Mucosa of gallbladder (tissue), 1 donor: ENCODE results near the gene SIRT7. TPM values are rescaled to one million over a fixed set of nuclear protein-coding genes. Genes with fewer than 3 reads are reported as not detected.
"Not testable (repeated sequence)": the region's sequence is repeated elsewhere in the genome, so short reads cannot be mapped to it uniquely, and the experiment has no call there.

Source experiments
- DNase-seq: peaks from one replicate; pipeline ENCODE4 v3.0.0-alpha.2; 2020; ENCODE audit warnings: low spot score
- total RNA-seq: library from RNA; stranded (reverse); gene quantifications from one replicate; pipeline ENCODE4 v1.2.1, GENCODE V29; 2021
- donor health status: DM: no; HTN: no; CAD: no.

Gene SIRT7
- total RNA-seq, 1 donor from 2014 or later: 58.1 TPM

GRCh38 chr17:81954131-81955057, 36.4 kb upstream of the SIRT7 start:
- no peak for DNase-seq

DNA sequence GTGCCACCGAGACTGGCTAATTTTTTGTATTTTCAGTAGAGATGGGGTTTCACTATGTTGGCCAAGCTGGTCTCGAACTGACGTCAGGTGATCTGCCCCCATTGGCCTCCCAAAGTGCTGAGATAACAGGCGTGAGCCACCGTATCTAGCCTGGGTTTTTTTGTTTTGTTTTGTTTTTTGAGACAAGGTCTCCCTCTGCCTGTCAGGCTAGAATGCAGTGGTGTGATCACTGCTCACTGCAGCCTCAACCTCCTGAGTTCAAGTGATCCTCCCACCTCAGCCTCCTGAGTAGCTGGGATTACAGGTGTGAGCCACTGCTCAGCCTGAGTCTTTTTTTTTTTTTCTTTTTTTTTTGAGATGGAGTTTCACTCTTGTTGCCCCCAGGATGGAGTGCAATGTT, 35.5 kb upstream of the SIRT7 start:
- DNase-seq: not testable (repeated sequence)

DNA sequence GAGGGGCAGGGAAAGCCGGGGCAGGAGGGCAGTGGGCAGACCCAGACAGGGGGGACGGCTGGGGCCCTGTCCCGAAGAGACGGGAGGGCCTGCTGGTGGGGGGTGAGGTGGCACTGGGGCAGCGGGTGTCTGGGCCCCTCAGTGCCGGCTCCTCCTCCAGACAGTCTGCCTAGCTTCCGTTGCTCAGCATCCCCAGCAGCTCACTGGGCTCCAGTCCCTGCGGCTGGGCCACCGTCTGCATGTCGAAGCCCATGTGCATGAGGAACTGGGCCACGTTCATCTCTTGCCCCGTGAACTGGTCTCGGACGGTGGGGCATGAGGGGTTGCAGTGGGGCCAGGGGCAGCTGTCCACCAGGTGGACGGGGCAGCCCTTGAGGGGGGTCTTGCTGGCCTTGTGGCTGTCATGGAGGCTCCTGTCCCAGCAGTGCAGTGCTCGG, 34.8 kb upstream of the SIRT7 start:
- no peak for DNase-seq

DNA sequence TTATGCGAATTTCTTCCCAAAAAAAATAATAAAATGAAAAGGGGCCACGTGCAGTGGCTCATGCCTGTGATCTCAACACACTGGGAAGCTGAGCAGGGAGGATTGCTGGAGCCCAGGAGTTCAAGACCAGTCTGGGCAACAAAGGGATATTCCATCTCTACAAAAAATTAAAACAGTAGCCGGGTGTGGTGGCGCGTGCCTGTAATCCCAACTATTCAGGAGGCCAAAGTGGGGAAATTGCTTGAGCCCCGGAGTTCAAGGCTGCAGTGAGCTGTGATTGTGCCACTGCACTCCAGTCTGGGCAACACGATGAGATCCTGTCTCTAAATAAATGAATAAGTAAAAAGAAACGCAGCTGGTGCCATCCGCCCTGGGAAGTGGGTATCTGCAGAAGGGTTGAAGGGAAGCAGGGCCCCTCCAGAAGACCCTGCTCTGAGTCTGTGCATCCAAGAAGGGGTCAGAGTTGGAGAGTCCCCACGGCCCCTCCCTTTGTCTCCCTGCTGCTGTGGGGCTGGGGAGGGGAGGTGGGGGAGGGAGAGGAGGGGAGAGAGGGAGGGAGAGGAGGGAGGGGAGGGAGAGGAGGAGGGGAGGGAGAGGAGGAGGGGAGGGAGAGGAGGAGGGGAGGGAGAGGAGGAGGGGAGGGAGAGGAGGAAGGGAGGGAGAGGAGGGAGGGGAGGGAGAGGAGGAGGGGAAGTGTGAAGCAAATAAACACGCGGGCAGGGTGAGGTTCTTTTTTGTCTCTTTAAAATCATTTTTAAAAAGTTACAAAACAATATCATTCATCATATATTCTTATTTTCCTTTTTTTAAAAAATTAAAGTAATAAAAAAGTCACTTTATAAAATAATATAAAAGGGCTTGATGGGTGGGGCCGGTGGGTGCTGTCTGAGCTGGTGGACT, 34.1 kb upstream of the SIRT7 start:
- no peak for DNase-seq

DNA sequence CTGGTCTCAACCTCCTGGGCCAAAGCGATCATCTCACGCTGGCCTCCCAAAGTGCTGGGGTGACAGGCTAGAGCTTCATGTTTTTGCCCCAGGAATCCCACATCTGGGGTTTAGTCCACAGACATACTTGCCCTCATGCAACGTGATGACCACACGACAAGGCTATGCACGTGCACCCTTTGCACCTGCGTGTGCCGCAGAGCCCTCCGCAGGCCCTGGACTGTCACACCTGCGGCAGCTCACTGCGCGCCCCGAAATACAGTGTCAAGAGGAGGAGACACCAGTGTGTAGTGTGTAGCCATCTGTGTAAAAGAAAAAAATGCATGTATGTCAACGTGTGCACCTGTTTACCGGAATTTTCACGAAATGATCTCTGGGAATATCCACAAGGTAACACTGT, 32.5 kb upstream of the SIRT7 start:
- no peak for DNase-seq

DNA sequence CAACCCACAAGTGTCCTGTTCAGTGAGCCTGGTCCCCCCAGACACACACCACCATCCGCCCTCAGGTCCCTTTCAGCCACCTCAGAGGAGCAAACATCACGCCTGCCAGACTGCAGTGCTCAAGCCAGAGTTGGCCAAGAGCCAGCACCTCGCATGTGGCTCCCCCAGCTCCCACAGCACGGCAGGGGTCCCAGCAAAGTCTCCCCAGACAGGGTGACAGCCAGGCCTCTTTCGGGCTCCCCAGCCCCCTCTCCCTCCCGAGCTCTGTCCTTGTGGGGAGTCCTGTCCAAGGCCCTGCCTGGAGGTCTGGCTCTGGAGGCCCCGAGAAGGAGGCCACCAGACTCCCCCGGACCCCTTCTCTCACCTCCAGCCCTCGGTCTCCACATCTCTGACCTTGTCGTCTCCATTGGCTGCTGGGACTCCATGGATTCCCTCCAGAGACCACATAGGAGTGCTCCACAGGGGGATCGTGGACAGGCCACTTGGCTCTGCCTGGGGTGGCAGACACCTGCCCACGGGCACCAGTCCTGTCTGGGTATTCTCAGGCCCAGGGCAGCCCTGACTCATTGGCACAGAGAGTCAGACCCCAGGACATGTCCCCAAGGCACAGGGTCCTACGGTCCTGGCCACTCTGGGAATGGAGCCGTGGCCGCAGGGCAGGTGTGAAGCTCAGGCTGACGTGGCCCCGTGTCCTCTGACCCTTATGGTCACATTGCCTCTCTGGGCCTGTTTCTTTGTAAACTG, 30.8 kb upstream of the SIRT7 start:
- DNase-seq: no peak

DNA sequence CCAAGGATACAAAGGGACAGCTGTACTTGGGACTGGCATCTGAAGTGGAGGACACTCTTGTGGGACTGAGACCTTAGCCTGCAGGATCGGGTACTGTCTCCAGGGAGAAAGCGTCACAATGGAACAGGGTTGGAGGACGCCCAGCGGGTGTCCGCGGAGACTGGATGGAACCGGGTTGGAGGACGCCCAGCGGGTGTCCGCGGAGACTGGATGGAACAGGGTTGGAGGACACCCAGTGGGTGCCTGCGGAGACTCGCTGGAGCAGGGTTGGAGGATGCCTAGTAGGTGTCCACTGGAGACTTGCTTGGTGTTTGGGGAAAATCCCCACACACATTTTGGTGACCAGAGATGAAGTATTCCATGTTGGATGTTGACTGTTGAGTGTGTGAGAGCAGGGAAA, 29.2 kb upstream of the SIRT7 start, which contains the start of gene MYADML2:
TSS of gene MYADML2 (minus strand) at position 45 of the 400 bp plus-strand sequence. CDS start 5,492 bp downstream, outside the sequence.
- DNase-seq: no peak

GRCh38 chr17:81944858-81945257, 26.9 kb upstream of the SIRT7 start:
- DNase-seq: no peak

GRCh38 chr17:81942167-81942553, 24.2 kb upstream of the SIRT7 start:
- no peak for DNase-seq

GRCh38 chr17:81941484-81942166, 23.6 kb upstream of the SIRT7 start:
- no peak for DNase-seq

DNA sequence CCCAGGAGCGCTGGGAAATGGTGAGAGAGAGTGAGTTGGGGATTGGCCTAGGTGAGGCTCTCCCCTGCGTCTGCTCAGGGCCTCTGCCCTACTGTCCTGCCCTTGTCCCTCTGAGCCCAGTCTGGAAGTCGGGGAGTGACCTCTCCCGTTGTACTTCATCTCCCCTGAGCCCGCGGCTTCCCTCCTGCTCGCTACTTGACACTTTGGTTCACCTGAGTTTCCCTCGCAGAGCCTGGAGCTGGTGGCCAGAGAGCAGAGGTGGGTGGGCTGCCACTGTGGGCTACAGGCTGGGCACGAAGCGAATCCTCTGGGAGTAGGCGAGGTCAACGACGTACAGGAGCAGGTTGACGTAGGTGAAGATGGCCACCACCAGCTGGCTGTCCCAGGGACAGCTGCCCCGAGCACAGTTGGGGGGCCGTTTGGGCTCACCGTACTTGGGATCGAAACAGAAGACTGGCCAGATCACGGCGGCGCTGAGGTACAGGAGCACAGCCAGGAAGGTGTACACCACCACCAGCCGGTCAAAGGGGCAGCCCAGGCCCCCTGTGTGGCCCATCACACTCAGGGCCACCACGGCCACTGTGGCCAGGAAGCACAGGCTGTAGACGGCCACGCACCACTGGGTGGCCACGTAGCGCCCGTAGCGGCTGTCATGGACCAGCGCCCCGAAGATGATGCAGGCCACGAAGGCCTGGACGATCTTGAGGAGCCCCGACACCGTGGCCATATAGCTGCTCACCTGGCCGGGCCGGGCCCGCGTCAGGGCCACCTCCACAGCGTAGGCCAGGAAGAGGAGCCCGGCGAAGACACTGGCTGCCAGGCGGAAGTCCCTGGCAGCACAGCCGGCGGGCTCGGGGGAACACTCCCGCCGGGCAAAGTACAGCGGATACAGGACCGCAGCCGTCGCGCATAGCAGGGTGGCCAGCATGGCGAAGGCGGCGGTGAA, 22.8 kb upstream of the SIRT7 start:
- DNase-seq: no peak

GRCh38 chr17:81939881-81940385, 22.0 kb upstream of the SIRT7 start:
- DNase-seq: no peak

- no peak for DNase-seq
These were observed 21.2 kb upstream of the SIRT7 start for GRCh38 chr17:81939218-81939617.

DNA sequence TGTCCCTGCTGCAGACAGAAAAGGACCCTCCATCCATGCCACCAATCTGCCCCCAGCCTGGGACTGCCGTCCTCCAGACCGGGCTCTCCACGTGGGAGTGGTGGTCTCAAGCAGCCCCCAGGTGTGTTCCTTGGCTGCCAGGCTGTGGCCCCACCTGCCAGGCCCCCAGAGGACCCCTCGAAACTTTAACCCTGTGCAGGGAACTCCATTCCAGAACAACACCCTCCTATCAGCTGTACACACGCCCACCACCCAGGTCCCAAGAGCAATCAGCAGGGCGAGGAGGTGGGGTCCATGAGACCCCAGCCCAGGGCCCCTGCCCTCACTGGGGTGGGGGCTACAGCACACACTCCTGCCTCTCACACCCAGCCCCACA, 17.7 kb upstream of the SIRT7 start:
- DNase-seq: no peak

DNA sequence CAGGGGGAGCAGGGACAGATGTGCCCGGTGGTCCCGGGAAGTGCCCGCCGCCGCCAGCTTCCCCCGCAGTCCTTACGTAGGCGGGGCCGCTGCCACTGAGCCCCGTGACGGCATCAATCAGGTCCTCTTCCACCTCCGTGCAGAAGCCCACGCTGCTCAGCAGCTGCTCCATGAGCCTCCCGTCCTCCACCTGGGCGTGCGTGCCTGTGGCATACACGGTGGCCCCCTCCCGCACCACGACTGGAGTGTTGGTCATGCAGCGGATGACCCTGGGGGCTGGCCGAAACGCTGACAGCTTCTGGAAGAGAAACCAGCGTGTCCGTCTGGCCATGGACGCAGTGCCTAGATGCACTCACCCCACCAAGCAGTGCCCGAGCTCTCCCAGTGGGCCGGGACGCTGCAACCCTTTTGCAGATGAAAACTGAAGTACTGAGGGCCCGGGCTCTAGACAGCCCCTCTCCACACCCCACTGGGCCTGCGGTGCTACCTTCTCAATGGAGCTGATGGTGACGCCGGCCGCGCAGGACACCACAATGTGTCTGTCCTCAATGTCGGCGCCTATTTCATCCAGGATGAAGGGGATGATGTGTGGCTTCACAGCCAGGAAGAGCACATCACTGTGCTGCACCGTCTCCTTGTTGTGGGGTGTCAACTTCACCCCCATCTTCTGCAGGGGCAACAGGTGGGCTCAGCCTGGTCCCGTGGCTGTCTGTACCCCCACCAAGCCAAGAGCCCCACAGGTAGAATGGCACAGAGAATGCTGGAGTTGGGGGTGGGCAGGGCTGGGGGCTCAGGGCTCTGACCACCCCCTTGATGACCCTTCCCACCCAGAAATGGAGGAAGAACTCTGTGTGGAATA, 17.1 kb upstream of the SIRT7 start:
- DNase-seq: no peak

DNA sequence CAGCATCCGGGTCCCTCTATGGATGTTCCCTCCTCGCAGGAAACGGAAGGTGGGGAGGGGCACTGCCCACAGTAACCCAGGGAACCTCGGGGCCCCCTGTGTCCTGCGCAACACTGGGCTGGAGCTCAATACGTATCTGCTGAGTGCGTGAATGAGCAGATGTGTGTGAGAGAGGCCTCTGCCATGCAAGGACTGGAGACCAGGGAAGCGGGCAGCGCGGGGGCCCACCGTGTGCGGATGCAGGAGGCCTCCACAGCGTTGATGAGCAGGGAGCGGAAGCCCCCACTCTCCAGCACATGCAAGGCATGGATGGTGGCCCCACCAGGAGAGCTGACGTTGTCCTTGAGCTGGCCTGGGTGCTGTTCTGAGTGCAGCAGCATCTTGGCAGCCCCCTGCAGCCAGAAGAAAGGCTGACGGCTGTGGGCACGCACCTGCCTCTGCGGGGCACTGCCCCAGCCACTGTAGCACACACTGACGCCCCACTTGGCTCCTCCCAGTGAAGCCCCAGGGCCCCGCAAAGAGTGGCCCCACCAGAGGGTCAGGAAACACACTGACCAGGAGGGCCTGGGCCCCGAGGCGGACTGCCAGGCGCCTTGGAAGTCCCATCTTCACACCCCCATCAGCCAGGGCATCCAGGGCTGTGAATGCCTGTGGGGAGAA, 16.3 kb upstream of the SIRT7 start:
- no peak for DNase-seq

DNA sequence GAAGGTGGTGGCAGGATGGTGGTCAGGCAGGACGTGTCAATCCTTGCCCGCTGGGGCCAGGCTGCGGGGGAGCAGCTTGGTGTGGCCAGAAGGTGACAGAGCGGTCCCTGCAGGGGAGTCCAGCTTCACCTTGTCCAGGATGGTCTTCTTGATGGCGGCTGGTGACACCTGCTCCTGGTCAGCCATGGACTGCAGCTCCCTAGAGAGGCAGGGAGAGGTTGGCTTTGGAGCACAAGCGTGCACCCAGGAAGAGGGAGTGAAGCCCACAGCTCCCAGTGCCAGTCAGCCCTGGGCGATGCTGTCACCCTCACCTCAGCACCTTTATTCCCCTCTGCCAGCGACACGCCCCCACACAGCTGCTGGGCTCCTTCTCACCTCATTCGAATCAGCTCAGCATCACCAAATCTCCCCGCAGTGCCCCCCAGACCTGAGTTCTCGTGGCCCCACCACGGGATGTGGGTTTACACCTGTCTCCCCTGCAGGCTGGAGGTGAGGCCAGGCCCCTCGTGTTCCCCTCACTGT, 15.3 kb upstream of the SIRT7 start:
- no peak for DNase-seq

DNA sequence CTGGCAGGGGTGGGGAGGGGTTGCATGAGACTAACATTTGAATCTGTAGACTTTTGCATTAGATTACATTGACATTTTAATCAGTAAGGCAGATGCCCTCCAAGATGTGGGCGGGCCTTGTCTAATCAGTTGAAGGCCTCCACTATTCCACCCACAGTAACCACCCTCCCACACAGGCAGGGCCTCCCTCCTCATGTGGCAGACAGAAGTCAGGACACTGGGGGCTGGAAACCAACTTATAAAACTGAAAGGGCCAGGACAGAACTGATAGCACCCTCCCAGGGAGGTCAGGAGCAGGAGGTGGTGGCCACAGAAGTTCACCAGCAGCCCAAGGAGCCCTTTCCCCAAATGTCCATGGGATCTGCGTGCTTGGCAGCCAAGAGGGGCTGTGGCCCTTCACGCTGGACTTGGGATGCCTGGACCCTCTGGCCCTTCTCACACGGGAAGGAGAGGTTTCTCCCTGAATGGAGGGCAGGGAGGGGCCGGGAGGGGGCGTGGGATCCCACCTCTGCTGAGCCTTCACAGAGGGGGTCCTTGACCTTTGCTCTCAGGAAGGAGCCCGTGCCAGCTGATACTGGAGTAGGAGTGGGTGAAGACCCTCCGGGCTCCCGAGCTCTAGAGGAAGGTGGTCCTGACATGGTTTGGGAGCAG, 14.5 kb upstream of the SIRT7 start:
- no peak for DNase-seq
